ENCODE results near the gene SH3GLB1.
A peak's percentile ranks its signal among the peaks of the same experiment; 100 is the strongest.

Gene SH3GLB1

GRCh38 chr1:86774305-86775295, 70.2 kb downstream of the SH3GLB1 start:
- DNase-seq: peak; percentile 78

GRCh38 chr1:86775395-86775794, 71.0 kb downstream of the SH3GLB1 start:
- DNase-seq: no peak

GRCh38 chr1:86776108-86776507, 71.7 kb downstream of the SH3GLB1 start:
- no peak for DNase-seq

DNA sequence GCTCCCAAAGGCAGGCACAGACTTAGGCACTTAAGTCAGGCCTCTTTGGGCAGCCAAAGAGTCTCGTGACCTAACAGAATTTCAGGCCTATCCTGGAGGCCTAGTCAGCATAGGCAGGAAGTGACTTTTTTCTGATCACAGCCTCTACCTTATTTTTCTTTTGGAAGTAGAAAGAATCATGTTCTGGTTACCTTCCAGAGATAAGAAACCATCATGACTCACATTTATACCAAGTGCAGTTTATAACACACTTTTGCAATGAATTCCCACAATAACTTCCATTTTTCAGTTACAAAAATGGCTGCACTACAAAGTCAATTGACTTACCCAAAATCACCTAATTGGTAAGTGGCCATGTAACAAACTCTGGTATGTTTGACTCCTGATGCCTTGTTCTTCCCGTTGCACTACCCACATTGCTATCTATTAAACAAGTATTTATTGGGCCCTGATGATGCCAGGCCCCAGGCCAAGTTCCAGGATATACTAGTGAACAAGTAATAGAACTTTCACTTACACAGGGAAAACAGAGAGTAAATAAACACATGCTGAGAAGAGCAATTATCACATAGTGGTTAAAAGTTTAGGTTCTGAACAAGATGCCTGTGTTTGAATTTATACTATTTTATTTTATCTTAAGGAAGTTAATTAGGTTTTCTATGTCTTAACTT, 74.3 kb downstream of the SH3GLB1 start:
- no peak for DNase-seq

DNA sequence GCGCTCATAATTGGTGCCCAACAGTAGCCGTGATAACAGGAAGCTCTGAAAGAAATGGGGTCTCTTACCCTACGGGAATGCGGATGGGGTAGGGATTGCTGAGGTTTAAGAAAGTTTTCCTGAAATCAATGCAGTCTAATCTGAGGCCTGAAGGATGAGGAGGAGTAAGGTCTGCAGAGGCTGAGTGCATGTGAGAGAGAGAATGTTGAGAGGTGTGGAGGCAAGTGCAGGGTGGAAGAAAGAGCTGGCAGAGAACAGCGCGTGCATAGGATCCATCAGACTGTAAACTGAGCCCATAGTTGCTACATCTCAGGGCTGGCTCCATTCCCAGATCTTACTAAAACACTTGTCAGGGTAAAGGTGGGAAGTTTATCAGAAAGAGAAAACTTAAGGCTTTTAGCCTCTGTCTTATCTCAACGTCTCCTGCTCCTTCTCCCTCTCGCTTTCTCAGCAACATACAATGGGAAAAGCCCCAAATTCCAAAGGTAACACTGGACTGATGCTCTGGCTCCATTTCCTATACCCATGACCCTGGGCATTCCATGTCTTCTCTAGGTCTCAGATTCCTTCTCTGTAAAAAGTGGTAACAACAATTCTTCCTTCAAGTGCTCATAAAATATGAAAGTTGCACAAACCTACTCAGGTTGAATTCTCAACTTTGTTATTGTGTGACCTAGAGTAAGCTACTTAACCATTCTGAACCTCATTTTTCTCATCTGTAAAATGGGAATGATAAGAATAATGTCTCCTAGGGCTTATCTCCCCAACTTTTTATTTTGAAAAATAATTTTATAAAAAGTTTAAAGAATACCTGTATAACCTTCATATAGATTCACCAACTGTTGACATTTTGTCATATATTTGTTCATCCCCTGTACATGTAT, 75.2 kb downstream of the SH3GLB1 start:
- DNase-seq: no peak

- no peak for DNase-seq
Measured at GRCh38 chr1:86782482-86782881, 78.1 kb downstream of the SH3GLB1 start.

DNA sequence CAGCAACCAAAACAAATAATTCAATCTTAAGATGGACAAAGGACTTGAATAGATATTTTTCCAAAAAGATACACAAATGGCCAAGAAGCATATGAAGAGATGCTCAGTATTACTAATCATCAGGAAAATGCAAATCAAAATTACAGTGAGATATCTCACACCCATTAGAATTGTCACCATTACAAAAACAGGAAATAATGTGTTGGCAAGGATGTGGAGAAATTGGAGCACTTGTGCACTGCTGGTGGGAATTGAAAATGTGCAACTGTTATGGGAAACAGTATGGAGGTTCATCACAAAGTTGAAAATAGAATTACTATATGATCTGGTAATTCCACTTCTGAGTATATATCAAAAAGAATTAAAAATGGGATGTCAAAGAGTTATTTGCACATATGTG, 83.2 kb downstream of the SH3GLB1 start:
- no peak for DNase-seq

GRCh38 chr1:86788300-86789206, 84.2 kb downstream of the SH3GLB1 start:
- DNase-seq: no peak

- DNase-seq: no peak
Measured at GRCh38 chr1:86795316-86795715, 90.9 kb downstream of the SH3GLB1 start.

All from stimulated activated CD4-positive, alpha-beta T cell treated with anti-CD3 and anti-CD28 coated beads, Interleukin-1b, Interleukin-23, amount 100 ng/mL, for 48 hours (primary cell).